GM19351 (cell line): ENCODE data around the gene PABPN1.

Experiments
- ATAC-seq: cut with Tn5 transposase; IDR thresholded peaks from one replicate; pipeline ENCODE4 v1.9.1; 2021; ENCODE audit warnings: mild to moderate bottlenecking, moderate library complexity; ENCODE audit not compliant: unreplicated experiment

Gene PABPN1

GRCh38 chr14:23326491-23327332 lies 5.5 kb downstream of the PABPN1 start:
- no peak for ATAC-seq

- no peak for ATAC-seq
Observed at GRCh38 chr14:23327947-23328744, 6.9 kb downstream of the PABPN1 start.

DNA sequence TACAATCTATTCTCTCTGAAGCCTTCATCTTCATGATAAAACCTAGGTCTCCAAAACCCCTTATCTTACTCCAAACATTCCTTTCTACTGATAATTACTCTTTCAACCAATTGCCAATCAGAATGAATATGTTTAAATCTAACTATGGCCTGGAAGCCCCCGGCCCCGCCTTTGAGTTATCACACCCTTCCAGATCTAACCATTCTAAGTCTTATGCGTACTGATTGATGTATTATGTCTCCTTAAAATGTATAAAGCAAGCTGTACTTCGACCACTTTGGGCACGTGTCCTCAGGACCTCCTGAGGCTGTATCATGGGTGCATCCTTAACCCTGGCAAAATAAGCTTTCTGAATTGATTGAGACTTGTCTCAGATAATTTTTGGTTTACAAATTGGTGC lies 14.4 kb downstream of the PABPN1 start:
- ATAC-seq, result no peak

- no peak for ATAC-seq
Observed at GRCh38 chr14:23339506-23340268, 18.4 kb downstream of the PABPN1 start.

GRCh38 chr14:23344481-23344880 lies 23.2 kb downstream of the PABPN1 start:
- no peak for ATAC-seq

DNA sequence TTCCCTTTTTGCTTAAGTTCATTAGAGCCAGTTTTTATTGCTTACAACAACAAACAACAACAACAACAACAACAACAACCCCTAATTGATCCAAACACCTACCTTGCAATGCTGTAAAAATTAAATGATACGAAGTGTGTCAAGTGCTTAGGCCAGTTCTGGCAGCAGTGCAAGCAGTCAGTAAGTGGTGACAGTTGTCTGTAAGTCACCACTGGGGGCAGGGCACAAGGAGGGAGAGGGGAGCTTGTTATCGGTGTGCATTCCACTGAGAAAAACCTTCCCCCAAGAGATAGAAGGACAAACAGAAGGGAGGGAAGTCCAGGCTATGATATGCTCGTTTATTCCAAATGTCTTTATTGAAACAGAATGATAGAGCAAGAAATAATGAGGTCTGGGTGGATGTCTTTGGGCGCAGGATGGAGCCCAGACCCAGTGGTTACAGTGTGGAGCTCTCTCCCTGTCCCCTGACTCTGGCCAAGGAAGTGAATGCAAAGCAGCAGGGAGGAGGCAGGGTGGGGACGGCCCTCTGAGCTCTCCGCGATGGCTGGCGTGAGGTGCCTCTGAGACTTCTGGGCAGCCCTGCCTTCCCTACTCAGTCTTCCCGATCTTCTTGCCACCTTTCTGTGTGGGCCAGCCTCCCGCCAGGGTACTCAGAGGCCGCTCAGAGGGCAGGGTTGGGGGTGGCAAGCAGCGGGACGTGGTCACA lies 24.9 kb downstream of the PABPN1 start:
- no peak for ATAC-seq

DNA sequence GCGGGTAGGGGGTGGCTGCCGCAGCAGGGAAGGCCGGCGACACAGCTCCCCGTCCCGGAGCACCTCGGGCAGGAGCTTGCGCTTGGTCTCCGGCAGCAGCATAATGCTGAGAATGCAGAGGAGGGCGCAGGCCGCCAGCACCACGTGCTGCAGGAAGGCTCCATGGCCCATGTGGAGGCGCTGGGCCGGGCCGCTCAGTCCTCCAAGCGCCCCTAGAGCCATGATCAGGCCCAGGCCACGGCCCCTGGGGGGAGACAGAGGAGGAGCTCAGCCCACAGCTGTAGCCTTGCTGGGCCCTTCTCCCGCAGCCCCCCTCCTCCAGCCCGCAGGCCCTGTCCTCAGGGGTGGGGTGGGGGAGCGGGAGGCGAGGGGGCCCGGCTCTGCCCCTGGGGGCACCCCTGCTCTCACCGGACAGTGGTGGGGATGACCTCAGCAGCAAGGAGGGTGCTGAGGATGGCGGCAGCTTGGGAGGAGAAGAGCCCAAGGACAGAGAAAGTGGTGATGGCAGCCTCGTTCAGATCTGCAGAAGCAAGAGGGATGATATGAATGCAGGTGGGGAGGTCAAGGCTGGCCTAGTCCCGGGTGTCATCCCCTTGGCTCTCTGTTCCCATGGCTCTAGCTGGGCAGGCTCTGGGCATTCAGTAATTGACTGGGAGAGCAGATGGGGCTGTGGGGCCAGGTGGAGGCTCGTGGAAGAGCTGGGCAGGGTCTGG lies 25.6 kb downstream of the PABPN1 start:
- no peak for ATAC-seq

- ATAC-seq, result no peak
Observed at GRCh38 chr14:23347406-23348296, 26.4 kb downstream of the PABPN1 start.

- ATAC-seq, result no peak
Observed at GRCh38 chr14:23348297-23348655, 27.0 kb downstream of the PABPN1 start.

- ATAC-seq, result no peak
Observed at GRCh38 chr14:23349156-23349845, 28.0 kb downstream of the PABPN1 start.

GRCh38 chr14:23351681-23352505 lies 30.6 kb downstream of the PABPN1 start:
- ATAC-seq, result no peak

GRCh38 chr14:23352506-23353432 lies 31.5 kb downstream of the PABPN1 start, which contains the start of gene SLC22A17:
Gene SLC22A17 (minus strand): TSS chr14:23352887.
- no peak for ATAC-seq

GRCh38 chr14:23353433-23353780 lies 32.1 kb downstream of the PABPN1 start:
- no peak for ATAC-seq

- ATAC-seq, result no peak
Observed at GRCh38 chr14:23354990-23355389, 33.7 kb downstream of the PABPN1 start.

DNA sequence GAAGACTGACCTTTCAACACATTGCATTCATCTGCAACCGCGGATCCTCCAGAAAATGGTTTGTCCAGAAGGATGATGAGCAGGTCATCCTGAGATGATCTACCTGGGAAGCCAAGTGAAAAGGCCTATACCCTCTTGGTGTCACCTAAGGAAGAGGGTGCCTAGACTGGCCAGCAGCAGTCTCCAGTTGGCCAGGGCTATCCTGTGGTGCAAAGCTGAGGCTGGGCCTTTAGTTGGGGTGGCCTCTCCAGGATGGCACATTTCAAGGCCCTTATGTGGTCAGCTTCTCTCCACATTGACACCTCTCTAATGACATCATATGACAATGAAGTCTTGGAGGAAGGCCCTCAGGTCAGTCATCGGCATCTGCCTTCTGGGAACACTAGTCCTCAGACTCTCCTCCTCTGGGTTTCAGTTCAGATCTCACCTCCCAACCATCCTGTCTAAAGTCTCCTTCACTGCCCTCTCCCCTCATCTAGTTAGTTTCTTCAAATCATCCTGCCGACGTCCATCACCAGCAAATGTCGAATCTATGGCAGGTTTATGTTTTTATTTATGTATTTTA lies 34.7 kb downstream of the PABPN1 start:
- ATAC-seq, result no peak

GRCh38 chr14:23356662-23357061 lies 35.4 kb downstream of the PABPN1 start:
- no peak for ATAC-seq
